ENCODE data around the gene KCNQ1OT1. TPM values are rescaled to one million over a fixed set of nuclear protein-coding genes. Genes with fewer than 3 reads are reported as not detected.
A peak's percentile ranks its signal among the peaks of the same experiment; 100 is the strongest.

Gene KCNQ1OT1
- 1 to 10 TPM in 2 of 4 donors, under 1 TPM in 2; 0.21 to 1.9 (median 1.2) TPM for total RNA-seq

GRCh38 chr11:2699531-2700414, at the start of gene KCNQ1OT1:
TSS of gene KCNQ1OT1 (minus strand) at chr11:2699994.
- intact Hi-C loops (cut with DNase I), result no loop called here
- 50 to 85% methylated on average over 24 to 25 of the region's 98 CpGs for WGBS, 2 donors
- TF ChIP-seq CTCF (IDR thresholded peaks at IDR 0.05), result no peak
- TF ChIP-seq POLR2A (IDR thresholded peaks at IDR 0.05), result peak in 3 of 4 donors; percentile 72 to 96 (median 95)

GRCh38 chr11:2748814-2749554, 49.2 kb upstream of the KCNQ1OT1 start:
- TF ChIP-seq CTCF (IDR thresholded peaks at IDR 0.05) (no peak), POLR2A (IDR thresholded peaks at IDR 0.05) (no peak)
- H3K36me3 ChIP-seq, result no peaks in the 10 kb centered on the region
- no peaks in the 10 kb centered on the region for H3K4me1 ChIP-seq
- H3K9me3 ChIP-seq, result no peaks in the 10 kb centered on the region
- H3K27me3 ChIP-seq, result no peaks in the 10 kb centered on the region
- H3K27ac ChIP-seq, result no peak overlapping the region
- 80 to 100% methylated on average over 1 to 8 of the region's 17 CpGs for WGBS, 2 donors
- intact Hi-C loops (cut with DNase I), result no loop called here
- no peak overlapping the region for H3K4me3 ChIP-seq
- no peak for DNase-seq

More at GRCh38 chr11:2699531-2700414, at the start of gene KCNQ1OT1:
- peak within 1 kb of the TSS; percentile 54 to 83 (median 76) for H3K4me3 ChIP-seq
- no peaks in the 10 kb centered on the region for H3K9me3 ChIP-seq
- no peaks in the 10 kb centered on the region for H3K36me3 ChIP-seq
- H3K27me3 ChIP-seq, result no peaks in the 10 kb centered on the region
- peaks cover 0 to 39% (median 0%) of the 10 kb centered on the region in 3 donors for H3K4me1 ChIP-seq
- H3K27ac ChIP-seq, result peak within 1 kb of the TSS; percentile 88 to 94 (median 90)
- DNase-seq, result peak; percentile 53

- H3K36me3 ChIP-seq, result no peaks in the 10 kb centered on the region
- TF ChIP-seq POLR2A (IDR thresholded peaks at IDR 0.05) (no peak), CTCF (IDR thresholded peaks at IDR 0.05) (no peak)
- H3K4me1 ChIP-seq, result no peaks in the 10 kb centered on the region
- H3K4me3 ChIP-seq, result no peak overlapping the region
- no peaks in the 10 kb centered on the region for H3K9me3 ChIP-seq
- WGBS, 2 donors, result 60% methylated on average over 1 of the region's 11 CpGs; no CpG with 5 or more reads in 1 of the 2 donors
- intact Hi-C loops (cut with DNase I), result no loop called here
- no peak for DNase-seq
- H3K27ac ChIP-seq, result no peak overlapping the region
- no peaks in the 10 kb centered on the region for H3K27me3 ChIP-seq
Observed at GRCh38 chr11:2748061-2748813, 48.4 kb upstream of the KCNQ1OT1 start.

- intact Hi-C loops (cut with DNase I), result no loop called here
- TF ChIP-seq CTCF (IDR thresholded peaks at IDR 0.05) (no peak), POLR2A (IDR thresholded peaks at IDR 0.05) (no peak)
- Histone ChIP-seq H3K4me1 (peaks cover 0 to under 1% (median 0%) of the 10 kb centered on the region in 3 donors), H3K4me3 (no peak overlapping the region), H3K27me3 (no peaks in the 10 kb centered on the region), H3K9me3 (no peaks in the 10 kb centered on the region), H3K27ac (no peak overlapping the region), H3K36me3 (no peaks in the 10 kb centered on the region)
- no peak for DNase-seq
- WGBS, 2 donors, result 70 to 82% methylated on average over 10 to 15 of the region's 16 CpGs
Observed at GRCh38 chr11:2747248-2748027, 47.6 kb upstream of the KCNQ1OT1 start.

All from esophagus squamous epithelium (tissue), 5 donors.